ENCODE data around the gene RBM20.
A peak's percentile ranks its signal among the peaks of the same experiment; 100 is the strongest.

RBM20 gene

DNA sequence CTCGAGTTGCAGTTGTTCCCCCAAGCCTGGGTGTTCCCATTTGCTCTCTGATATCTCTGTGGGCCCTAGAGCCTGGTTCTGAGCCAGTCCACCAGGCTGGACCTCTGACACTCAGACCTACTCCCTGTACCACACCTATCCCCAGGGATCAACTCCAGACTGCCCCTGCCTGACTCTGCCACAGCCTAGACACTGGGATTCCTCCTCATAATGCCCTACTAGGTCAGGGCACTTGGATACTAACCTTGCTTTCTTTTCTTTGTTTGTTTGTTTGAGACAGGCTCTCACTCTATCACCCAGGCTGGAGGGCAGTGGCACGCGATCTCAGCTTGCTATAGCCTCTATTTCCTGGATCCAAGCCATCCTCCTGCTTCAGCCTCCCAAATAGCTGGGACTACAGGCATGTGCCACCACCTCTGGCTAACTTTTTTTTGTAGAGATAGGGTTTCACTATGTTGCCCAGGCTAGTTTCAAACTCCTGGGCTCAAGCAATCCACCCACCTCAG lies 196.8 kb downstream of the RBM20 start:
- no peak for DNase-seq

DNA sequence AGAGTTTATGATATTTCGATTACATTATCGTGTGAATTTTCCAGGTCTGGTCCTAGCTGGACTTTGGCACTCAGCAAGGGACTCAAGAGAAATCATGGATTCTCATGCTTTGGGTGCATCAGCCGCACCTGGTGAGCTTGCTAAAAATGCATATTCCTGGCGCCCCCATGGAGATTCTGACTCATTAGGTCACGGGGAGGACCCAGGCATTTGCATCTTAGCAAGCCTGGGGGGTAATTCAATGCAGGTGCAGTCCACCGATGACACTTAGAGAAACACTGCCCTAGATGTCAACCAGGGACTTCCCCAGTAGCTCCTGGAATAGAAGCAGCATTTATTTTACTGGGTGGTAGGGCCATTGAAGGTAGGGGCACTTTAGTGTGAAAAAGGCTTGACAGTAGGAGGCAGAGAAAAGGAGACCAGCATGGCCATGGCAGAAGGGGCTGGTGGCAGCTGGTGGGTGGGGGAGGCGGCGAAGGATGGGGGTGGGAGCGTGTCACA lies 197.7 kb downstream of the RBM20 start:
- peak; percentile 24 for DNase-seq

DNA sequence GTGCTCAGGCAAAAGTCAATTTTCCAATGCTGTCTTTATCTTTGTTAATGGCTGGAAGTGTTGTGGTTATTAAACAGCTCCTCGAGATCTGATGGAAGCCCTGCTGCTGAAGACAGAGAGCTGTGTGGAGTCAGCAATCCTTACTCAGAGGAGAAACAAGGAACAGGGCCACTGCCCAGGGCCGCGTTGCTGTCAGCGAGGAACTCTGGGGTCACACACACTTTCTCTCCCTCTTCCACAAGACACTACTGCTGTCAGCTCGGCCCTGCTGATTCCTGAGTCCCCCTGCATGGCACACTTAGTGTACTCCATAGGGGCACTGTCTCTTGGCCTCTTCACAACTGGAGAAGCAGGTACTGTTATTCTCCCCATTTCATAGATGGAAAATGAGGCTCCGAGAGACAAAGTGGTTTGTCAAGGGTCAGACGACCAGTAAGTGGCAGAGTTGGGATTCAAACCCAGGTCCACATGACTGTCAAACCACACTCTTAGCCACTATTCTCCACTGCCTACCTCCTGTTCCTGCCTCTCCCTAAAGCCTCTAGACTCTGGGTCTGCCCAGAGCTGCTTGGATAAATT lies 198.3 kb downstream of the RBM20 start:
- peak; percentile 9 for DNase-seq

DNA sequence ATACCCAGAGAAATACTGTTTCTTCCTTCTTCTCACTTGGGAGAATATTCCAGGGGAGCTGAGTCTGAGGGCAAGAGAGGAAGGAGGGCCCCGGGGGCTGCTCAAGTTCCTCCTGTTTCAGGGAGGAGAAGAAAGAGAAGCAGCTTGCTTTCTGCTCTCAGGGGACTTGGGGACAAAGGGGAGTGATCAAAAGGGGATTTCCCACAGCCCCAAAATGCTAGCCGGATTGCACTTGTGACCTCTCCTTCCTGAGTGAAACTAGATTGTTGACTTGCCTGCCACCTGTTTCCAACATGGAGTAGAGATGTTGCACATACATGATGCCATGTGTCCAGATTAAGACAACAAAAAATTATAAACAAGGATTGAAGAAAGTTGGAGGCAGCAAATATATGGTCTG lies 198.9 kb downstream of the RBM20 start:
- peak; percentile 84 for DNase-seq

DNA sequence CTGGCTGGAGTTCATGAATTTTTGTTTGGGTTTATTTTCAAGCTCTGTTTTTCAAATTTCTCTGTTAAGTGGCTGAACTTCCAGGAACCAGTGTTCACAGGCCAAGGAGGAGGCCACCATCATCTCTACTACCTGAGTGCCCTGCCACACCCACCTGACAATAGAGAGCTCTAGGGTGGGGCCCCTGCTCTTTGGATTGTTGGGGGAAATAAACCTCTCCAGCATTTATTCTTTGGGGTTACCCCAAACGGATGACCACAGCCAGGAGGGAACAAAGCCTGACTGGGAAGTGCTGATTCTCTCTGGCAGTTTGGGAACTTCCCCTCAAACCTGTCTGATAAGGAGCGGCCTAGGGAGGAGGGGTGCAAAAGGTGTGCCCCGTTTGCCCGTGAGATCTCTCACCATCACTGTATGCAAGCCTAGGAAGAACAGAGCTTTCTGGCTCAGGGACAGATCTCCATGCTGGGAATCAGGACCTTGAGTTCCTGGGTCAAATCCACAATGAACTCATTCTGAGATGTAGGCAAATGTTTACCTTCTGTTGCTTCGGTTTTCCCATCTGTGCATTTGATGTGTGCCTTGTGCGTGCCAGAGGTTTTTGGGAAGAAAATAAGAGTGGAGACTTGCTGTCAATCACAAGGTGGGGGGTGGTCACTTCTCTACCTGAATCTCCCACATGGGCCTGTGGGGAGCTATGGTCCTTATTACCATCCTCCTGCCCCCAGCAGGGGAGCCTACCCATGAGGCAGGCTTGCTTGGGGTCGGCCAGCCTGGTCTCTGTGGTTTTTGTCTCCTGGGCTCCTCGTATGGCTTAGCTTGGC lies 199.9 kb downstream of the RBM20 start:
- DNase-seq = no peak

DNA sequence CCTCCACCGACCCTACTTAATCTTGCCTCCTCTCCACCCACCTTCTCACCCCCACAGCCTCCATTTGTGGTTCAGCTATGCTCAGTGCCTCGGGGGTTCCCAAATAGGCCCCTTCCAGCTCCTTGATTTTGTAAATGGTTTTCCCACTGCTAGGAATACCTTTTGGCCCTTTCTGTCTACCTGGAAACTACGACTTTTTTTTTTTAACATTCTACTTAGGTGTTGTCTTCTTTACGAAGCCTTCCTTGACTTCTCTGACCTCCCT lies 200.4 kb downstream of the RBM20 start:
- DNase-seq = no peak

DNA sequence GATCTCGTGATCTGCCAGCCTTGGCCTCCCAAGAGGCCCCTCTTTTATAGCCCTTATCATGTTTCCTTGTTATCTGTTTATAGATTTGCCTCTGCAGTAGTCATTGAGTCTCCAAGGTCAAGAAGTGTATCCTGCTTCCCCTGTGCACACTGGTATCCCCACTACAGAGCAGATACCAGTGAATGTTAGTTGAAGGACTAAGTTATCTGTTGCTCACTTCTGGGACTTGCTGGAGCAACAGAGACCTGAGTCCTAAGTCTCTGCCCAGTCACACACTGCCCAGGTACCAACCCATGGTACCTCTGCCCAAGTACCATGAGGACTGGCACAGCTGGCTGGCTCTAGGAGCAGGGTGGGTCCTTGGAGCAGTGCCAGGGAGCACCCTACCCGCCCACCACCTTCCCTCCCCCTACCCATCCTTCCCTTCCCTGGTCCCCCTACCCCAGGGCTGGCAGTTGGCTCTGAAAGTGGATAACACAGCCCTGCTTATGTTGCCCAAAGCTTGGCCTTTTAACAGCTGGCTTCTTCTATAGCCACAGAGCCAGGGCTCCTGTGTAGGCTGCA lies 201.1 kb downstream of the RBM20 start:
- no peak for DNase-seq

DNA sequence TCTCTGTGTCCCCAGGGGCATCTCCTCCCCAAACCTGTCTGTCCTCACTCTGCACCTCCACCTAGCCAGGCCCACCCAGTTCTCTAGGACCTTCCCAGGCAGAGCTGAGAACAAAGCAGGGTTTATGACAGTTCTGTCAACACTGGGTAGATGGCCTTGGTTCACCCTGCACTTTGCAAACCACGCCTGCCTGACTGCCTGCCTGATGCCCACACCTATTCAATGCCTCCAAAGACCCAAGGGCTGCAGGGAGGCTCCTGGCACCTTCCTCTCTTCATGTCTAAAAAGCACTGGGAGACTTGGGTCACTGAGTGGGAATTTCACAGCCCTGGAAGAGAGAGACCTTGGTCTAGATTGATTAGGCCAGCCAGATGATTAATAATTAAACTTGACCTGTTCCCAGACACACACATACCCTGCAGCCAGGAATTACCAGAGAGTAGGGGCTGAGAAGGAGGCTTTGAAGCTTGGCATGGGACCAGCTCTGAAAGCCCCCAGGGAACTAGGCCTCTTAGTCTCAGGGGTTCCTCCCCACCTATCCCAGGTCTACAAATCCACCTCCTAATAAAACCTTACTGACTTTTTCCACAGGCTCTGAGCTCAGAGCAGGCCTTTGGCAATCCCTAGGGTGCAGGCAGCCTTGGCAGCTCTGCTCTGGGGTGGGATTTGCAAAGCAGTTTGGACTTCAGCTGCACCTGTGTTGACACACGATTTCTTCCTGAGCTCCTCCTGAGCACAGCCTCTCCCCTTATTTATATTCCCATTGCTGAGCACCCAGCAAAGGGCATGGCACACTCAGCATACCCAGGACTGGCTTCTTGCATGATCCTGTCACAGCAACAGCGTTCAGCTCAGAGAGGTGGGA lies 201.9 kb downstream of the RBM20 start:
- DNase-seq = no peak

DNA sequence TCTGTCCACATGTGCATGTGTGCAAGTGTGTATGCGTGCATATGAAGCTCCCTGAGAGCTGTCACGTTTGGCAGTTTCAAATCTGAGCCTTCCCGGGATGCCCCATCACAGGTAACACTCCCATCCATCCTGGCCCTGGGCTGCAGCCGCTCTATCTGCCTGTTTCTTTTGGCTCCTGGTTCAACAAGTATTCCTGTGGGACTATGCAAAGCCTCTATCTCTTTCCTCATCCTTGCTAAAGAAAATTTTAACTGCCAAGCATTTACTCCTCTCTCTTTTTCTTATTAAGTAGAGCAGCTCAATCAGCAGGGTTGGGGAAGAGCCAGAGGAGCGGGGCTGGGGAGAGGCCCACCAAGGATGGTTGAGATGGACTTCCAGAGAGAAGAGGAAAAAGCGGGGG lies 203.2 kb downstream of the RBM20 start:
- no peak for DNase-seq

DNA sequence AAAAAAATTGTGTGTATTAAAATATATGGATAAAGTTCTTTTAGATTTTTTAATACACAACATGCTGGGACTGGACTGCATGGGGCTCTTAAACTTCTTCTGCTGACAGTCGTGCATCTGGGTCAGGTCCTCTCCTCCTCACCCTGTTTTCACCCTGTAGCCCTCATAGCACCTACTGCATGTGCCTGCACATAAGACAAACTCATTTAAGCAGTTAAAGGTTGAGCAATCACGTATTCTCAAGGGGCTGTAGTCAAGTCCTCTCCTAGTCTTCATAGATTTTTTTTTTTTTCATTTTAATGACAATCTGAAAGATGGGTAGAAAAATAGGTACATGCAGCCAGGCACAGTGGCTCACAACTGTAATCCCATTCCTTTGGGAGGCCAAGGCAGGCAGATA lies 204.0 kb downstream of the RBM20 start:
- no peak for DNase-seq

DNA sequence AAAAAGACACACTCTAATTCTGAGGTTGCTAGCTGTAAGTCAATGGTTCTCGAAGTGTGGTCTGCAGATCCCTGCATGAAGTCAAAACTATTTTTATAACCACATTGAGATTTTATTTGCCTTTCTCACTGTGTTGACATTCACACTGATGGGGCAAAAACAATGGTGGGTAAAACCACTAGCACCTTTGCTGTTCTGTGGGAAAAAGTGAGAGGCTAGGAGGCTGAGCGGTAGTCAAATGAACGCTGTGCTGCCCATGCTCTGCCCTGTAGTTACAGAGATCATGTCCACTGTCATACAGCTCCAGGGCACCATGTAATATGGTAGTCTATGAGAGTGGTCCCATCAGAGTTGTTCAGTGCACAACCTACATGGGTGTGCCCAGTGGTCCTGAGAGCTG lies 206.0 kb downstream of the RBM20 start:
- DNase-seq = no peak

DNA sequence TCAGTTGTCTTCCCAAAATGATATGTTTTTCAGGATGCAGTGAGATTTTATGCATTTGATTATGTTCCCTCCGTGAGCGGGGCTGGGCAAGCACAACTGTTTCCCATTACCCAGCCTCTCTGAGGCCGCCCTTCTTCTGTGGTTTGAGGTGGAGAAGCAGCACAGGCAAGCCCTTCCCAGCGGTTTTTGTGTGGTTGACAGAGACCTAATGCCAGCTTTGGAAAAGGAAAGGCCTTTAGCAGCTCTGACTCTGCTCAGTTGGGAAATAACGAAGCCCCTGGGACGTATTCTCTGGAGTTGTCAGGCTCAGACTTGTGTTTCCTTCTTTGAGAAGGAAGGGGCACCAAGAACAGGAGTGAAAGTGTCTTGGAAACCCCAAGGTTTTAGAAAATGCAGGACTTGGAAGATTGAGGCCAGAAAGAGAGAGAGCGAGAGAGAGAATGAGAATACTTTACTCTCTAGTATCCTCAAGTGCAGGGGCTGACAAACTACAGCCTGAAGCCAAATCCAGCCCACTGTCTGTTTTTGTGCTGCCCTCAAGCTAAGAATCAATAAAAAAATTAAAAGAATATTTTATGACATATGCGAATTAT lies 207.0 kb downstream of the RBM20 start:
- DNase-seq = peak; percentile 37

DNA sequence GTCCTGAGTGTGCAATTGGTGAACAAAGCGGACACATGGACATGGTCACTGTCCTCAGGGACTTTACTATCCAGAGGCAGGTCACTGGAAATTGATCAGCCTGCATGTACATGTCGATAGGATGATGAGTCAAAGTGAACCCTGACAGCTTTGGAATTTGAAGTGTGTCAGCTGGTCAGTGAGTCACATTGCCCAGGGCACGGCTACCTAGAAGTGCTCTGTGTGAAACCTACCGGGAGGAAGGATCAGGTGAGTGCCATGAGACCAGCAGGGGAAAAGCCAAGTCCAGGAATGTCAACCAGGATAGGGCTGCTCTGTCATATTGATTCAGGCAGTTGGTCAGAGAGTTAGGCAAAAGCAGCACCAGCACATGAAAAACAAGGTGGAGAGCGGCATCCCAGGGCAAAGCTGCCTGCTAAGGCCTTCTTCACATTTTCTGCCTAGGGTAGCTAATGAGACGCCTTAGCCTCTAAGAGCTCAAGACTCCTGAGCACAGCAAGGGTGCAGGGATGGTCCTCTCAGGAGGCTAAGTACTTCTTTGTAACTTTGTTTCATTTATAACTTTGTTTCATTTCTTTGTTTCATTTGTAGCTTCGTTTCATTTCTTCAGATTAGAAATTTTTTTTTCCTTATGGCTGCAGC lies 208.2 kb downstream of the RBM20 start:
- peak; percentile 69 for DNase-seq

DNA sequence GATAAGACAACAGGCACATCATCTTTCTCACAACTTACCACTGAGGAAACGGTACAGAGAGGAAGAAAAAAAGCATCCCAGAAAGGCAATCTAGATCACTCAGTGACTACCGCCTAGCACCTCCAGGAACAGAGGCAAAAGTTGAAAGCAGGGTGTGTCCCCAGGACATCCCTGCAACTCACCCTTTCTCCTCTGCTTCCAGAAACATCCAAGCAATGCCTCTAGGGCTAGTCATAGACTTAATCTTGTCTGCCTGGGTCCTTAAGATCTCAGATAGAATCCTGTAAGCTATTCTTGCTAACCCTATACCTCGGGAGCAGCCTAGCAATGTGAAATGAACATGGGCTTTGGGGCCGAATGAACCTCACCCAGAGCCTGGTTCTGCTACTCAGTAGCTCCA lies 208.8 kb downstream of the RBM20 start:
- DNase-seq = no peak

DNA sequence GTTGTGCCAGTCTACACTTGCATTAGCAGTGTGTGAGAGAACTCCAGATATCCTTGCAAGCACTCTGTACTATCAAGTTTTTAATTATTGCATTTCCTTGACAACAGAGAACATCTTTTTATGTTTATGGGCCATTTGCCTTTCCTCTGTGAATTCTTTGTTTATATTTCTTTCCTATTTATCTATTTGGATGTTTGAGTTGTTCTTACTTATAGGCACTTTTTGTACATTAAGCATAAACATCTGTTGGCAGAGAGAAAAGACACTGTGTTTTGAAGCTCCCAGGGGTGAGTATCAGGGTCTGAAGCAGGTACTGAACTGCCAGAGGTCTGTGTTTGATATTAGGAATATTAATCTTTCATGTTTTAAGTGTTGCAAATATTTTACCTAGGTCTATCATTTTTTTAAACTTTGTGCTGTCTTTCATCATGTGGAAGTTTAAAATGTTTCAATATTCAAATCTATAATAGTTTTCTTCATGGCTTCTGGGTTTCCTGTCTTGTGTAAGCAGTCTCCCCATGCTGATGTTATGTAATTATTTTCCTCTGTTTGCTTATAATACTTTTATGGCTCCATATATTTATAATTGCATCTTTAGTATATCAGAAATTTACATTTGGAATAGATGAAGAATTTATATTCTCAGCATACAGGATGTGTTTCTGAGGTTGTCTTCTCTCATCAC lies 209.9 kb downstream of the RBM20 start:
- no peak for DNase-seq

DNA sequence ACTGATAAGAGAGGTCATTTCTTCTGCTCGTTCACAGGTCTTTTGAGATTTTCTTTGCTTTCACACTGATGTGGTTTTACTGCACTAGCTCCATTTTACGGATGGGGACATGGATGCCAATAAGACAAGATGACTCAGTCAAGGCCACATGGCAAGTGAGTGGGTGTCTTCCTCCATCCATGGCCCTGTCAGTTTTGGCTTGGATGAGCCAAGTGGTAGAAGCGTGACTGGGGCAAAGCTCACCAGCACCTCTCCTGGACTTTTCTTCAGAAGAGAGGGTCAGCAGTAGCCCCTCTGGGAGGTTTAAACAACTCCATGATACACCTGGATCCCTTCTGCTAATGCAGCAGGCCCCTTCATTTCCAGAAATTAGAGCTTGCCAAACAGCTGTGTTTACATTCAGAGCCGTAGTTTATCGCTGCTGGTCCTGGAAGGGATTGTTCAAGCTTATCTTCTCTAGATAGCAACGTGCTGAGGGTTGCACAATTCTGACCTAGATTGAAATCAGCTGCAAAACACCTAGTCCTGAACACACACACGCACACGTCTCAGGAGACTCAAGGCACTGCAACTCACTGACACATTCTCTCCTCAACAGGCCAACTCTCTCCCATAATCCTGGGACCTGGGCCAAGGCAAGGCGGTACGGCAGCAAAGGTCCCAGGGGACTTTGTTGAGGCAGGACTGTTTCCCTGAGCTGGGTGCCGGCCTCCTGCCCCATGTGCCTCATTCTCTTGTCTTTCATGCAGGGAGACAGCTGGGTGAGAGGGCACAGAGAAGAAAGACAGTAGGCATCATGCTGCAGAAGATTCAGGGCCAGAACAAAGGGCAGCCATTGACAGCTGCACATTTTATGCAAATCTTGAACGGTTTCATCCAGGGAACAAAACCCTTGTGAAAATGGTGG lies 213.4 kb downstream of the RBM20 start:
- DNase-seq = peak; percentile 54

DNA sequence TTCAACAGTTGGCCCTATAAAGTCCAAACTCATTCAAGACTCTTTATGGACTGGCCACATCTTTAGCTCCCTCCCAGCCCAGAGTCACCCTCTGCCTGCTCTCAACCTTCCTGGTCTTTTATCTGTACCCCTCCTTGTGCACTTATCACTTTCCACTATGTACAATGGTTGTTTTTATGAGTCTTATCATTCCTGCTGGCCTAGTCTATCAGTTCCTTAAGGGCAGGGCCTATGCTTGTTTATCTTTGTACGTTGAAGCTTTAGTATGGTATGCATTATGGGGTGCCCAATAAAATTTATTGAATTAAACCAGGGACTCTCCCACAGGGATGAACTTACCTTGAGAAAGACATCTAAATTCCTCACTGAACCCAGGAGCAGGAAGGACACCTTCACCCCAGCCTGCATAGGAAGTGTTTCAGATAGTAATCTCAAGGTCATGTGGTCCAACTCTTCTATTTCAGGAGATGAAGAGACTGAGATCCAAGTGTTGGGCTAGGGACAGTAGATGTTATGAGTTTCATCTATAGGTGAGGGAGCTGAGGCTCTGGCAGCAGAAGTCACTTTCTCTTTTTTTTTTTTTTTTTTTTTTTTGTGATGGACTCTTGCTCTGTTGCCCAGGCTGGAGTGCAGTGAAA lies 214.3 kb downstream of the RBM20 start:
- no peak for DNase-seq

DNA sequence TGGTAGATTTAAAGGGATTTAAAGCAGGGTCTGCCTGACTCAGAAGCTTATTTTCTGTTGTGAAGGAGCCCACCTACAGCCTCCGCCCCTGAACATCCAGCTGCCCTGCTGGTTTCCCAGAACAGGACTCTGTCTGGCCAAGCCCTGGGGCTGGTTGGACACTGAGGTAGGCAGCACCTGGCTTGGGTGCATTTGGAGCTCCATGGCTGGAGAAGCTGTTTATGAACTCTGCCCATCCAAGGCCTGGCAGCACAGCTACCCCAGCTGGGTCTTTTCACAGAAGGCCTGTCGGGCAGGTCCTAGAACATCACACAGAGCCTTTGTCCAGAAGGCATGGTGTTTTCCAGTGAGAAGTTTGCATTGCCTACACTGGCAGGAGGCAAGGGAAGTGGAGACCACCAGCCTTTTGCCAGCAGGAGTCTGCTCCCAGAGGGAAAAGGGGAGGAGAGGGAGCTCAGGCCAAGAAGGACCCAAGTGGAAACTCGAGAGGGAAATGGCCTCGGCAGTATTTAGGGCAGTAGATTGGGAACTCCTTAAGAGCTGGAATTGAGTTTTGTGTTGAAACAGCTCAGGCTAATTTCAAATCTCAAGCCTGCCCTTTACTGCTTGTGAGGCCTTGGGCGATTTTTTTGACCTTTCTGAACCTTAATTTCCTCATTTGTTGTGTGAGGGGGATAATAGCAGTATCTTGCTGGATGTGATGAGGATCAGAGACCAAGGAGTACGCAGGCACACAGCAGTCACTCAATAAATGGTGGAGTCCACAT lies 215.3 kb downstream of the RBM20 start:
- no peak for DNase-seq

DNA sequence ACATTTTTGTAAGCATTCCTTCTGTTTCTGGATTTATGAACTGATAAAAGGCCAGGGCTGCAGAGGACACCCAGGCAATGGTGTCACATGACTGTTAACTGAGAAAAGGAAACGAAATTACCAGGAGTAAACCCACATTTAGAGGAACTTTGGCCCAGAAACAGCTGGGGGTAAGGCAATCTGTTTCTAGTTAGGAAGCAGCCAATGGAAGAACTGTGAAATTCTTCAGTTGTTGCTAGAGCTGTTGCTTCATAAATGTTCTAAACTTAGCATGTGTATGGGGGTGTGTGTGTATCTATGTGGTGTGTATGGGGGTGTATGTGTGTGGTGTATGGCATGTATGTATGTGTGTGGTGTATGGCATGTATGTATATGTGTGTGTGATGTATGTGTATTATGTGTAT lies 215.8 kb downstream of the RBM20 start:
- DNase-seq = no peak
